H1 (cell line): ENCODE results near the gene ARV1. TPM values are rescaled to one million over a fixed set of nuclear protein-coding genes. Genes with fewer than 3 reads are reported as not detected.

Experiments
- CTCF ChIA-PET: fragments of 300-600 bp; sonication (Branson Sonifier 250); formaldehyde crosslinking; loops from one replicate; lab custom pipeline; 2021; ENCODE audit not compliant: partially characterized antibody; lab: Charles Lee
- POLR2A ChIA-PET: fragments of 300-600 bp; sonication (Branson Sonifier 250); formaldehyde crosslinking; loops from one replicate; lab custom pipeline; 2021; ENCODE audit warnings: inconsistent platforms; ENCODE audit not compliant: partially characterized antibody; lab: Charles Lee
- DNase-seq, 2 experiments: peaks; one replicate each; pipeline versions ENCODE4 v3.0.0 to v3.0.0-alpha.2; 2010 to 2022; ENCODE audit warnings: low spot score in 2 of 2, low read depth in 1 of 2, mixed read lengths in 1 of 2
- FAIRE-seq: peaks from 2 replicates; lab custom pipeline; 2011; peaks lifted over from hg19 to GRCh38; lab: Jason Lieb, UNC
- H2AFZ ChIP-seq: 2 replicates; pipeline ENCODE4 v1.8.1; 2012; ENCODE audit warnings: low read length, inconsistent platforms
- H2AK5ac ChIP-seq: 2 replicates; pipeline ENCODE4 v1.6.1; 2013; ENCODE audit warnings: low read depth, low read length
- H2BK120ac ChIP-seq: replicated peaks from 2 replicates; pipeline ENCODE3; 2013; ENCODE audit warnings: low read depth, low read length, inconsistent platforms
- H2BK12ac ChIP-seq: 2 replicates; pipeline ENCODE4 v1.6.1; 2013; ENCODE audit warnings: low read depth, low read length
- H2BK15ac ChIP-seq: 2 replicates; pipeline ENCODE4 v1.6.1; 2013; ENCODE audit warnings: low read length
- H2BK20ac ChIP-seq: 2 replicates; pipeline ENCODE4 v1.6.1; 2013; ENCODE audit warnings: low read length
- H2BK5ac ChIP-seq: 2 replicates; pipeline ENCODE4 v1.6.1; 2013; ENCODE audit warnings: low read depth, low read length
- H3K14ac ChIP-seq: 2 replicates; pipeline ENCODE4 v1.6.1; 2013; ENCODE audit warnings: inconsistent platforms; ENCODE audit not compliant: insufficient read length
- H3K18ac ChIP-seq: 2 replicates; pipeline ENCODE4 v1.6.1; 2013; ENCODE audit warnings: low read length; ENCODE audit errors: extremely low read depth
- H3K23ac ChIP-seq: 2 replicates; pipeline ENCODE4 v1.6.1; 2013; ENCODE audit warnings: inconsistent platforms; ENCODE audit not compliant: insufficient read length
- H3K23me2 ChIP-seq: 2 replicates; pipeline ENCODE4 v1.6.1; 2013; ENCODE audit warnings: low read depth, low read length
- H3K27ac ChIP-seq: 2 replicates; pipeline ENCODE4 v1.6.1; 2011; ENCODE audit warnings: low read depth, low read length, inconsistent platforms
- H3K27me3 ChIP-seq, 4 experiments: replicated peaks in 1 of 4; 1 replicate in 1 of 4; 2 replicates in 3 of 4; pipeline versions ENCODE4 v1.6.1 to v1.8.1; 2011 to 2013; ENCODE audit warnings: low read length in 3 of 4, mild to moderate bottlenecking in 3 of 4, inconsistent platforms in 2 of 4, mixed read lengths in 2 of 4, moderate library complexity in 1 of 4; ENCODE audit not compliant: control insufficient read depth in 3 of 4, insufficient read depth in 3 of 4; ENCODE audit errors: extremely low read depth in 1 of 4
- H3K36me3 ChIP-seq, 4 experiments: 2 replicates each; pipeline versions ENCODE4 v1.6.1 to v1.8.1; 2011 to 2013; ENCODE audit warnings: mild to moderate bottlenecking in 4 of 4, low read length in 3 of 4, moderate library complexity in 2 of 4, control low read depth in 1 of 4, inconsistent platforms in 1 of 4; ENCODE audit not compliant: insufficient read depth in 4 of 4, control insufficient read depth in 2 of 4
- H3K4ac ChIP-seq: replicated peaks from 2 replicates; pipeline ENCODE3; 2013; ENCODE audit warnings: low read length, low read depth, mixed read lengths, inconsistent platforms; ENCODE audit not compliant: insufficient read length
- H3K4me1 ChIP-seq, 4 experiments: replicated peaks in 1 of 4; 1 replicate in 1 of 4; 2 replicates in 3 of 4; pipeline versions ENCODE4 v1.6.1 to v1.8.1; 2011 to 2013; ENCODE audit warnings: low read length in 3 of 4, inconsistent platforms in 2 of 4, mixed read lengths in 1 of 4; ENCODE audit not compliant: insufficient read depth in 4 of 4, control insufficient read depth in 3 of 4
- H3K4me2 ChIP-seq, 2 experiments: 2 replicates each; pipeline versions ENCODE4 v1.6.1 to v1.8.1; 2011 to 2013; ENCODE audit warnings: low read depth in 2 of 2, low read length in 2 of 2, control low read depth in 1 of 2, inconsistent platforms in 1 of 2, mild to moderate bottlenecking in 1 of 2; ENCODE audit not compliant: insufficient read depth in 1 of 2
- H3K4me3 ChIP-seq, 4 experiments: fragments of 200-600, 300-600 bp in 1 of 4; sonication (generic), shearing (Covaris generic), sonication (Bioruptor Twin) in 1 of 4; 2 replicates each; pipeline versions ENCODE4 v1.5.1 to v1.8.1; 2011 to 2016; ENCODE audit warnings: low read length in 4 of 4, low read depth in 3 of 4, control low read depth in 2 of 4, inconsistent platforms in 2 of 4, mild to moderate bottlenecking in 2 of 4, mixed read lengths in 1 of 4, moderate library complexity in 1 of 4; ENCODE audit not compliant: insufficient read depth in 2 of 4; ENCODE audit errors: extremely low read depth in 1 of 4
- H3K56ac ChIP-seq: replicated peaks from 2 replicates; pipeline ENCODE3; 2013; ENCODE audit warnings: low read depth, mild to moderate bottlenecking, mixed read lengths, low read length, inconsistent platforms; ENCODE audit not compliant: insufficient read length
- H3K79me1 ChIP-seq: 2 replicates; pipeline ENCODE4 v1.6.1; 2013; ENCODE audit warnings: low read depth, low read length, control low read depth
- H3K79me2 ChIP-seq, 2 experiments: 2 replicates each; pipeline versions ENCODE4 v1.6.1 to v1.8.1; 2012 to 2013; ENCODE audit warnings: low read length in 2 of 2, mild to moderate bottlenecking in 2 of 2, inconsistent platforms in 1 of 2; ENCODE audit not compliant: insufficient read depth in 2 of 2, control insufficient read depth in 1 of 2
- H3K9ac ChIP-seq, 4 experiments: replicated peaks in 1 of 4; 1 replicate in 1 of 4; 2 replicates in 3 of 4; pipeline versions ENCODE4 v1.6.1 to v1.8.1; 2011 to 2013; ENCODE audit warnings: low read depth in 3 of 4, low read length in 3 of 4, control low read depth in 2 of 4, mild to moderate bottlenecking in 2 of 4, moderate library complexity in 2 of 4, inconsistent platforms in 1 of 4; ENCODE audit errors: extremely low read depth in 1 of 4
- H3K9me3 ChIP-seq, 2 experiments: 2 replicates each; pipeline versions ENCODE4 v1.6.1 to v1.8.1; 2012 to 2013; ENCODE audit warnings: mild to moderate bottlenecking in 2 of 2, moderate library complexity in 2 of 2, control low read depth in 1 of 2, inconsistent platforms in 1 of 2, low read depth in 1 of 2, low read length in 1 of 2, mixed read lengths in 1 of 2; ENCODE audit not compliant: insufficient read depth in 2 of 2
- H4K20me1 ChIP-seq, 2 experiments: replicated peaks in 1 of 2; 2 replicates each; pipeline versions ENCODE3 to v1.8.1; 2011 to 2013; ENCODE audit warnings: inconsistent platforms in 2 of 2, low read length in 2 of 2, mild to moderate bottlenecking in 1 of 2; ENCODE audit not compliant: insufficient read depth in 2 of 2, control insufficient read depth in 1 of 2
- H4K5ac ChIP-seq: 2 replicates; pipeline ENCODE4 v1.6.1; 2013; ENCODE audit warnings: low read length, low read depth, mixed read lengths, inconsistent platforms; ENCODE audit not compliant: insufficient read length
- H4K8ac ChIP-seq: 2 replicates; pipeline ENCODE4 v1.8.0; 2013; ENCODE audit warnings: mild to moderate bottlenecking, moderate library complexity, low read length, inconsistent platforms; ENCODE audit not compliant: insufficient read depth; ENCODE audit errors: extremely low read depth
- H4K91ac ChIP-seq: replicated peaks from 2 replicates; pipeline ENCODE3; 2013; ENCODE audit warnings: low read length, mixed read lengths, inconsistent platforms; ENCODE audit not compliant: insufficient read length
- CHD2 ChIP-seq: IDR thresholded peaks from 2 replicates; pipeline ENCODE4 v1.6.1; 2012; ENCODE audit warnings: low read length, improper control_type of control experiment
- CREB1 ChIP-seq: IDR thresholded peaks from 2 replicates; pipeline ENCODE4 v1.6.1; 2012; ENCODE audit warnings: inconsistent platforms
- GTF2F1 ChIP-seq: IDR thresholded peaks from 2 replicates; pipeline ENCODE4 v1.6.1; 2012; ENCODE audit warnings: low read depth, low read length, improper control_type of control experiment, borderline replicate concordance
- HDAC6 ChIP-seq: IDR thresholded peaks from one replicate; pipeline ENCODE4 v1.7.1; 2012; ENCODE audit warnings: low read depth, mild to moderate bottlenecking, inconsistent platforms, low read length, moderate library complexity
- KDM1A ChIP-seq: fragments of 200-600, 300-600 bp; sonication (generic); IDR thresholded peaks from 2 replicates; pipeline ENCODE4 v1.7.1; 2016; ENCODE audit warnings: mild to moderate bottlenecking, low read length, borderline replicate concordance
- MAFK ChIP-seq: IDR thresholded peaks from 2 replicates; pipeline ENCODE4 v1.6.1; 2012; ENCODE audit warnings: low read depth, mild to moderate bottlenecking, improper control_type of control experiment, low read length
- POLR2AphosphoS5 ChIP-seq: IDR thresholded peaks from 2 replicates; pipeline ENCODE4 v1.6.1; 2011; ENCODE audit warnings: low read depth, low read length
- POU5F1 ChIP-seq: IDR thresholded peaks from 2 replicates; pipeline ENCODE4 v1.6.1; 2011; ENCODE audit warnings: low read depth, mild to moderate bottlenecking, low read length, moderate library complexity
- RAD21 ChIP-seq, 2 experiments: IDR thresholded peaks in 1 of 2; conservative IDR thresholded peaks in 1 of 2; 2 replicates each; pipeline ENCODE4 v1.6.1; 2011; ENCODE audit warnings: low read depth in 2 of 2, low read length in 2 of 2, improper control_type of control experiment in 1 of 2, inconsistent platforms in 1 of 2, mild to moderate bottlenecking in 1 of 2, moderate library complexity in 1 of 2
- SIN3A ChIP-seq, 2 experiments: IDR thresholded peaks in 1 of 2; conservative IDR thresholded peaks in 1 of 2; 2 replicates each; pipeline ENCODE4 v1.6.1; 2011 to 2012; ENCODE audit warnings: low read length in 2 of 2, improper control_type of control experiment in 1 of 2, low read depth in 1 of 2, mild to moderate bottlenecking in 1 of 2
- SUZ12 ChIP-seq: fragments of 200-600 bp; sonication (generic); IDR thresholded peaks from 2 replicates; pipeline ENCODE4 v1.6.1; 2012; ENCODE audit warnings: mild to moderate bottlenecking, inconsistent platforms, low read length, moderate library complexity, mixed read lengths
- TAF1 ChIP-seq: IDR thresholded peaks from 2 replicates; pipeline ENCODE4 v1.6.1; 2011; ENCODE audit warnings: mild to moderate bottlenecking, low read depth, low read length
- TBP ChIP-seq: IDR thresholded peaks from 2 replicates; pipeline ENCODE4 v1.6.1; 2011; ENCODE audit warnings: low read depth, low read length, improper control_type of control experiment
- polyA plus RNA-seq, 7 experiments: library from polyadenylated mRNA; depleted of rRNA in 3 of 7; stranded (reverse) in 5 of 7; unstranded in 2 of 7; fragments of >200 nt in 5 of 7; fragments of 200-250 nt in 2 of 7; gene quantifications; 1 replicate in 5 of 7; 2 replicates in 1 of 7; 4 replicates in 1 of 7; pipeline versions ENCODE4 v1.2.1 to v1.2.3, GENCODE V29; 2011 to 2013; ENCODE audit warnings: missing spikeins in 2 of 7, mixed read lengths in 2 of 7
- total RNA-seq: library from RNA; stranded (reverse); fragmentation: NEBNext Ultra II Directional; extraction: Animal tissue kit (Norgen Biotek cat#: 25700); gene quantifications from 2 replicates; pipeline ENCODE4 v1.2.1, GENCODE V29; 2021
- TF ChIP-seq, protein P1 (sequence below): IDR thresholded peaks from 2 replicates; pipeline ENCODE4 v1.6.1; 2011; ENCODE audit warnings: low read depth, mild to moderate bottlenecking, low read length; ENCODE audit not compliant: insufficient read depth

ARV1 gene
- total and polyA plus RNA-seq, 2 of the 8 experiments (the other 6 are each of a cell fraction or from before 2014, with no cell fraction given) = 13.1 to 13.4 TPM

DNA sequence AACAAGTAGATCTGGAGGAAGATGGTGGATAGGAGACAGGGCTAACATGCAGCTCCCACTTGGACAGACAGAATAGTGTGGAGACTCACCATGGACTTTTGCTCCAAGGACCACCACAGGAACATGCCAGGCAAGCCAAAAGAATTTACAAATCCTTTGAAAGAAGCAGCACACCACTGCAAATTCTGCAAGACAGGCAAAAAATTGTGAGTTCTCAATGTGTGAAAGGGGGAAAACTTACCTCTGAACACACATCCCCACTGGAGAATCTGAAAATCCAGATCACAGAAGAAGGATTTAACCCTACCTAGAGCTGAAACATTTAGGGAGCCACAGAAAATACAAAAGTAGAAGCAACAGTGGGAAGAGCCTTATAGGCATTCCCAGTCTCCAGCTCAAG is 23.0 kb downstream of the ARV1 start:
- POLR2A ChIA-PET = interaction anchor here (0.6 to 0.7 kb wide), 2 partner anchors 1023 to 1376 kb away, joined by 3 read pairs; no protein-coding TSS in a partner anchor
- CTCF ChIA-PET = interaction anchor here (0.8 to 1.9 kb wide), 3 partner anchors 84 to 108 kb away, joined by 3 to 6 read pairs (median 3); no protein-coding TSS in a partner anchor
- no peak overlapping the region for H3K56ac ChIP-seq
- TF ChIP-seq RAD21 (IDR thresholded peaks at IDR 0.05 in 1 of 2, conservative IDR thresholded peaks at IDR 0.05 in 1 of 2; ENCODE audit: low read depth in 2 of 2, low read length in 2 of 2) (no peak), SUZ12 (no peak), POU5F1 (no peak), KDM1A (no peak), TBP (no peak), CREB1 (no peak), CHD2 (no peak), MAFK (no peak), SIN3A (conservative IDR thresholded peaks at IDR 0.05 in 1 of 2, IDR thresholded peaks at IDR 0.05 in 1 of 2; ENCODE audit: low read depth in 1 of 2, low read length in 2 of 2) (no peak), GTF2F1 (no peak), HDAC6 (no peak), TAF1 (no peak), POLR2AphosphoS5 (no peak)
- TF ChIP-seq, protein P1, sequence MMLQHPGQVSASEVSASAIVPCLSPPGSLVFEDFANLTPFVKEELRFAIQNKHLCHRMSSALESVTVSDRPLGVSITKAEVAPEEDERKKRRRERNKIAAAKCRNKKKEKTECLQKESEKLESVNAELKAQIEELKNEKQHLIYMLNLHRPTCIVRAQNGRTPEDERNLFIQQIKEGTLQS = no peak

More for the DNA sequence above, 23.0 kb downstream of the ARV1 start:
- no peak overlapping the region for H3K23ac ChIP-seq
- peaks cover 2% of the 10 kb centered on the region; the same call in 1 of the 2 replicates for H3K23me2 ChIP-seq
- no peak overlapping the region for H3K18ac ChIP-seq
- no peak overlapping the region for H2BK15ac ChIP-seq
- H4K91ac ChIP-seq = no peak overlapping the region
- H2AK5ac ChIP-seq = no peak overlapping the region
- H3K4me3 ChIP-seq = no peak overlapping the region
- no peaks in the 10 kb centered on the region for H3K4me1 ChIP-seq
- no peak overlapping the region for H3K4ac ChIP-seq
- H3K79me1 ChIP-seq = no peaks in the 10 kb centered on the region
- H3K4me2 ChIP-seq = no peak overlapping the region
- H4K8ac ChIP-seq = no peak overlapping the region
- H2BK20ac ChIP-seq = no peak overlapping the region
- H3K79me2 ChIP-seq = no peaks in the 10 kb centered on the region
- no peak overlapping the region for H2BK120ac ChIP-seq
- no peak overlapping the region for H2AFZ ChIP-seq
- H4K5ac ChIP-seq = no peak overlapping the region
- H3K9ac ChIP-seq = no peak overlapping the region
- no peaks in the 10 kb centered on the region for H3K27me3 ChIP-seq
- H3K9me3 ChIP-seq = peaks cover under 1 to 8% of the 10 kb centered on the region in 2 experiments; a peak in 1 of 4 replicates
- H3K14ac ChIP-seq = no peak overlapping the region
- peaks cover 0 to 2% of the 10 kb centered on the region in 2 experiments for H4K20me1 ChIP-seq
- no peak overlapping the region for H2BK12ac ChIP-seq
- no peak for FAIRE-seq
- H2BK5ac ChIP-seq = no peak overlapping the region
- peaks cover 2 to 18% (median 10%) of the 10 kb centered on the region in 4 experiments; a peak in 6 of 8 replicates for H3K36me3 ChIP-seq
- no peak overlapping the region for H3K27ac ChIP-seq
- no peak for DNase-seq
